Measurements from ENCODE around the gene OR14K1. TPM values are rescaled to one million over a fixed set of nuclear protein-coding genes. Genes with fewer than 3 reads are reported as not detected.
"Not testable (repeated sequence)": the region's sequence is repeated elsewhere in the genome, so short reads cannot be mapped to it uniquely, and the experiment has no call there.

The OR14K1 gene
- total RNA-seq, 1 donor from 2014 or later = not detected

DNA sequence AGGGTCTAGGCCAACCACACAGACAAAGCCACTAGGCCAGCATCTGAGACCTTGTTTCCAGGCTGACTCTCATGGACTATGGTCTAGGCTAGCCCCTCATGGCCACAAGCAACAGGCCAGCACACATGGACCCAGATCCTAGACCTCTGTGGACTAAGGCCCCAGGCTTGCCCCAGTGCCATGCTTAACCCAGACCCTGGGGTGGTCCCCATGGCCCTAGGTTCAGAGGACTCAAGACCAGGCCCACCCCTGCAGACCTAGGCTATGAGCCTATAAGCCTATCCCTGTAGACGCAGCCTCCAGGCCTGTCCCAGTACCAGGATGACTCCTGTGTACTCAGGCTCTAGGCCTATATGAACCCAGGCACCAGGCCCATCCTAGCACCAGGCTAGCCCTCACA lies 11.5 kb downstream of the OR14K1 start:
- no peak overlapping the region for H3K4me3 Mint-ChIP-seq
- peaks cover 10% of the 10 kb centered on the region for H3K9me3 Mint-ChIP-seq
- no peaks in the 10 kb centered on the region for H3K4me1 Mint-ChIP-seq
- no peak for DNase-seq (ENCODE audit: low read depth, low spot score)
- H3K36me3 Mint-ChIP-seq (ENCODE audit: low read depth) = no peaks in the 10 kb centered on the region
- TF ChIP-seq, protein P1, sequence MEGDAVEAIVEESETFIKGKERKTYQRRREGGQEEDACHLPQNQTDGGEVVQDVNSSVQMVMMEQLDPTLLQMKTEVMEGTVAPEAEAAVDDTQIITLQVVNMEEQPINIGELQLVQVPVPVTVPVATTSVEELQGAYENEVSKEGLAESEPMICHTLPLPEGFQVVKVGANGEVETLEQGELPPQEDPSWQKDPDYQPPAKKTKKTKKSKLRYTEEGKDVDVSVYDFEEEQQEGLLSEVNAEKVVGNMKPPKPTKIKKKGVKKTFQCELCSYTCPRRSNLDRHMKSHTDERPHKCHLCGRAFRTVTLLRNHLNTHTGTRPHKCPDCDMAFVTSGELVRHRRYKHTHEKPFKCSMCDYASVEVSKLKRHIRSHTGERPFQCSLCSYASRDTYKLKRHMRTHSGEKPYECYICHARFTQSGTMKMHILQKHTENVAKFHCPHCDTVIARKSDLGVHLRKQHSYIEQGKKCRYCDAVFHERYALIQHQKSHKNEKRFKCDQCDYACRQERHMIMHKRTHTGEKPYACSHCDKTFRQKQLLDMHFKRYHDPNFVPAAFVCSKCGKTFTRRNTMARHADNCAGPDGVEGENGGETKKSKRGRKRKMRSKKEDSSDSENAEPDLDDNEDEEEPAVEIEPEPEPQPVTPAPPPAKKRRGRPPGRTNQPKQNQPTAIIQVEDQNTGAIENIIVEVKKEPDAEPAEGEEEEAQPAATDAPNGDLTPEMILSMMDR (conservative IDR thresholded peaks at IDR 0.05) = no peak
- H3K27me3 Mint-ChIP-seq (ENCODE audit: low read depth) = no peaks in the 10 kb centered on the region
- no peak overlapping the region for H3K27ac Mint-ChIP-seq (ENCODE audit: unreplicated experiment)

DNA sequence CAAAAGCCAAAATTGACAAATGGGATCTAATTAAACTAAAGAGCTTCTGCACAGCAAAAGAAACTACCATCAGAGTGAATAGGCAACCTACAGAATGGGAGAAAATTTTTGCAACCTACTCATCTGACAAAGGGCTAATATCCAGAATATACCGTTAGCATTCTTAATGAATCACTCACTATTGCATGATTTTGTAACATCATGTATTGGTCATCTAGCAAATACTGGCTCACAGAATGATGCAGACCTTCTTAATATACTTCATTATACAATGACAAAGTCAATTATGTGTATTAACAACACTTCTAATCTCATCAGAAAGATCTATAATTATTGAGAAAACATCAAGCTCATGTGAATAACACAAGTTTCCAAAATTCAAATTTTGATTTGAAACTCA lies 15.9 kb downstream of the OR14K1 start:
- DNase-seq (ENCODE audit: low read depth, low spot score); H3K4me3 Mint-ChIP-seq; H3K36me3 Mint-ChIP-seq (ENCODE audit: low read depth); H3K4me1 Mint-ChIP-seq; H3K27ac Mint-ChIP-seq (ENCODE audit: unreplicated experiment); H3K27me3 Mint-ChIP-seq (ENCODE audit: low read depth): not testable (repeated sequence)
- peaks cover 13% of the 10 kb centered on the region for H3K9me3 Mint-ChIP-seq

DNA sequence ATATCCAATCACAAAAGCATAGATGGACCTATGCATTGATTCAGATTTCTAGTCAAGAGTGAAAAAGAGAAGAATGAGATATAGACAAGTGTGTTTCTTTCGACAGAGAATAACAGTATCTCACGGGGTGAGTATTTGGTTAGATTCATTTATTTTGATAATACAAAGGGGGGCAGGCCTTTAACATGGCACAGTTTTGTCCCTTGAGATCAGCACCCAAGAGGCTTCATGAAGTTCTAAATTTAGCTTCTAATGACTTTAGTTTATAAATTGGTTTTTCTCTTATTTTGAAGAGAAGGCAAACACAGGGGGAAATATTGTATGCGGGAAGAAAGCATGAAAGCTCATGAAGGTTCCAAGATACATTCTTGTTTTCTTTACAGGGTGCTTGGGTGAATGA lies 22.0 kb downstream of the OR14K1 start, which contains the start of gene OR1C1:
Gene OR1C1, minus strand, starts transcription at position 101 of the 400 bp plus-strand sequence. CDS start 2,150 bp downstream, outside the sequence.
- H3K9me3 Mint-ChIP-seq = peaks cover 9% of the 10 kb centered on the region
- H3K27ac Mint-ChIP-seq (ENCODE audit: unreplicated experiment) = no peak within 1 kb of the TSS
- DNase-seq (ENCODE audit: low read depth, low spot score) = no peak
- no peaks in the 10 kb centered on the region for H3K4me1 Mint-ChIP-seq
- H3K27me3 Mint-ChIP-seq (ENCODE audit: low read depth) = no peaks in the 10 kb centered on the region
- TF ChIP-seq, protein P1 (conservative IDR thresholded peaks at IDR 0.05) = no peak
- H3K36me3 Mint-ChIP-seq (ENCODE audit: low read depth) = no peaks in the 10 kb centered on the region
- H3K4me3 Mint-ChIP-seq = no peak within 1 kb of the TSS

DNA sequence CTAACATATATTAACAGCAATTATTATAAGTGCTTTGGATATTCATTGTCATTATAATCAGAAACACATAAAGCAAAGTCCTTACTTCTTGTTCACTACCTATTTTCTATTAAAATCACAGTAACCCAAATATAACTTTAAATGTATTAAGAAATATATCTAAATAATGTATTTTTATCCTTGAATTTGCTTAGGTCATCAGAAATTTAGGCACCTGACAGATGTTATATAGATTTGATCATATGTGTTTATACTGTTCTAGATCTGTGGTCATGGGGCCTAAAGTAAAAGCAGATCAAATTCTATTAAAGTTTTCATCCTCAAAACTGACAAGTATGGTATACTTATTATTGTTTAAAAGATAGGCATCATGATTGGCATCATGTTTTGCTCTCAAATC lies 31.2 kb downstream of the OR14K1 start:
- Mint-ChIP-seq H3K27me3 (ENCODE audit: low read depth) (no peaks in the 10 kb centered on the region), H3K36me3 (ENCODE audit: low read depth) (no peaks in the 10 kb centered on the region), H3K27ac (ENCODE audit: unreplicated experiment) (no peak overlapping the region), H3K4me1 (no peaks in the 10 kb centered on the region), H3K4me3 (no peak overlapping the region), H3K9me3 (peaks cover 8% of the 10 kb centered on the region)
- no peak for DNase-seq (ENCODE audit: low read depth, low spot score)
- TF ChIP-seq, protein P1 (conservative IDR thresholded peaks at IDR 0.05) = no peak

Other genes with a start within 250 kb of the OR14K1 start
- not detected in 2 replicates for gene OR2C3, start 202.2 kb upstream of the OR14K1 start, total RNA-seq
- not detected in 2 replicates for gene GCSAML, start 189.5 kb upstream of the OR14K1 start, total RNA-seq
- not detected in 2 replicates for gene OR2G2, start 150.3 kb upstream of the OR14K1 start, total RNA-seq
- gene OR2G3, start 133.0 kb upstream of the OR14K1 start, total RNA-seq = not detected in 2 replicates
- gene OR13G1, start 58.9 kb upstream of the OR14K1 start, total RNA-seq = not detected in 2 replicates
- not detected in 2 replicates for gene OR6F1, start 22.0 kb upstream of the OR14K1 start, total RNA-seq
- not detected in 2 replicates for gene OR14A2, start 9.5 kb downstream of the OR14K1 start, total RNA-seq
- not detected in 2 replicates for gene OR1C1, start 21.9 kb downstream of the OR14K1 start, total RNA-seq
- gene OR14A16, start 85.5 kb downstream of the OR14K1 start, total RNA-seq = not detected in 2 replicates
- gene OR11L1, start 103.3 kb downstream of the OR14K1 start, total RNA-seq = not detected in 2 replicates
- gene TRIM58, start 118.6 kb downstream of the OR14K1 start, total RNA-seq = 1.6 and 2.1 TPM in 2 replicates
- 0.75 and 0.96 TPM in 2 replicates for gene OR2W3, start 157.0 kb downstream of the OR14K1 start, total RNA-seq
- not detected in 2 replicates for gene OR2T8, start 181.6 kb downstream of the OR14K1 start, total RNA-seq
- gene OR2AJ1, start 186.3 kb downstream of the OR14K1 start, total RNA-seq = not detected in 2 replicates
- gene OR2L8, start 210.2 kb downstream of the OR14K1 start, total RNA-seq = not detected in 2 replicates
- gene OR2AK2, start 226.6 kb downstream of the OR14K1 start, total RNA-seq = not detected in 2 replicates